Natural killer cell (primary cell): ENCODE results near the gene IRS2. TPM values are rescaled to one million over a fixed set of nuclear protein-coding genes. Genes with fewer than 3 reads are reported as not detected.

Experiments
- ATAC-seq, 3 donors: fragments of 150-1000 bp in 2 of 3; fragments of 200-7000 bp in 1 of 3; cut with Tn5 transposase; 1 replicate in 1 of 3; 2 replicates in 2 of 3; pipeline ENCODE4 v1.10.0; 2021; ENCODE audit warnings: mild to moderate bottlenecking in 2 of 3, moderate library complexity in 2 of 3
- DNase-seq, 2 donors: peaks; one replicate each; pipeline versions ENCODE4 v3.0.0 to v3.0.0-alpha.2; 2013 to 2021; ENCODE audit warnings: mixed read lengths in 1 of 2
- H3K27ac ChIP-seq: one replicate; pipeline ENCODE4 v1.5.1; 2013; ENCODE audit warnings: mild to moderate bottlenecking, low read length
- H3K27me3 ChIP-seq: one replicate; pipeline ENCODE4 v1.6.1; 2013; ENCODE audit warnings: low read length; ENCODE audit not compliant: control insufficient read depth, insufficient read depth
- H3K36me3 ChIP-seq: one replicate; pipeline ENCODE4 v1.6.1; 2013; ENCODE audit warnings: low read length; ENCODE audit not compliant: control insufficient read depth, insufficient read depth
- H3K4me1 ChIP-seq: one replicate; pipeline ENCODE4 v1.6.1; 2013; ENCODE audit warnings: low read length; ENCODE audit not compliant: control insufficient read depth, insufficient read depth
- H3K4me3 ChIP-seq: one replicate; pipeline ENCODE4 v1.5.1; 2013; ENCODE audit warnings: low read length
- H3K9me3 ChIP-seq: one replicate; pipeline ENCODE4 v1.6.1; 2013; ENCODE audit warnings: low read length; ENCODE audit not compliant: control insufficient read depth, insufficient read depth
- H3K27ac Mint-ChIP-seq, 2 donors: one replicate each; pipeline ENCODE4 v1.8.0; 2022; ENCODE audit warnings: mild to moderate bottlenecking in 2 of 2, mixed read lengths in 2 of 2, moderate library complexity in 1 of 2
- H3K27me3 Mint-ChIP-seq, 2 donors: one replicate each; pipeline ENCODE4 v1.8.0; 2022; ENCODE audit warnings: low read depth in 2 of 2, mixed read lengths in 2 of 2
- H3K36me3 Mint-ChIP-seq: one replicate; pipeline ENCODE4 v1.8.0; 2022; ENCODE audit warnings: mixed read lengths
- H3K4me1 Mint-ChIP-seq, 2 donors: one replicate each; pipeline ENCODE4 v1.8.0; 2022; ENCODE audit warnings: mixed read lengths in 2 of 2
- H3K4me3 Mint-ChIP-seq: one replicate; pipeline ENCODE4 v1.8.0; 2022; ENCODE audit warnings: mild to moderate bottlenecking, moderate library complexity, mixed read lengths
- H3K9me3 Mint-ChIP-seq, 2 donors: one replicate each; pipeline ENCODE4 v1.8.0; 2022; ENCODE audit warnings: mixed read lengths in 2 of 2
- CTCF ChIP-seq: fragments of 200-600 bp; IDR thresholded peaks from one replicate; pipeline ENCODE4 v1.8.0; 2022; ENCODE audit warnings: antibody characterized with exemption
- WGBS: methylation state at CpG from one replicate; pipeline ENCODE4 v1.1.7; 2013; ENCODE audit warnings: missing lambda C conversion rate; ENCODE audit not compliant: insufficient coverage; 5-methylcytosine and 5-hydroxymethylcytosine counted together
- intact Hi-C: fragments of 100-400 bp; cut with micrococcal nuclease; formaldehyde crosslinking; loops from one replicate; pipeline ENCODE4 v1.14.2; 2022
- total RNA-seq, 4 donors: library from RNA; stranded (reverse); fragments of 120-200 nt in 1 of 4; gene quantifications; one replicate each; pipeline versions ENCODE4 v1.2.3 to v1.2.4, GENCODE V29; 2013 to 2022

Gene IRS2
- total RNA-seq, 3 donors from 2014 or later (not counting 1 experiment from before 2014, with no cell fraction given), result 39.8 to 79.1 (median 60.9) TPM

- 100% methylated on average over 1 of the region's 1 CpG for WGBS
- peaks cover 45 to 56% of the 10 kb centered on the region in 2 donors for H3K4me1 Mint-ChIP-seq
Observed at GRCh38 chr13:109761695-109762094, 24.7 kb downstream of the IRS2 start.

GRCh38 chr13:109760951-109761350 is 25.4 kb downstream of the IRS2 start:
- Mint-ChIP-seq H3K4me3 (no peak overlapping the region), H3K27me3 (no peaks in the 10 kb centered on the region), H3K9me3 (no peaks in the 10 kb centered on the region), H3K36me3 (no peaks in the 10 kb centered on the region), H3K27ac (peak overlapping the region in 1 of 2 donors; percentile 33), H3K4me1 (peaks cover 45 to 53% of the 10 kb centered on the region in 2 donors)
- 80% methylated on average over 8 of the region's 8 CpGs for WGBS
- H3K27ac ChIP-seq, result no peak overlapping the region
- no peak for ATAC-seq
- DNase-seq, result no peak
- H3K27me3 ChIP-seq, result no peaks in the 10 kb centered on the region
- H3K36me3 ChIP-seq, result no peaks in the 10 kb centered on the region
- no peaks in the 10 kb centered on the region for H3K9me3 ChIP-seq
- H3K4me1 ChIP-seq, result peaks cover 16% of the 10 kb centered on the region
- intact Hi-C loops, result no loop called here
- H3K4me3 ChIP-seq, result no peak overlapping the region
- no peak for TF ChIP-seq CTCF

More at GRCh38 chr13:109761695-109762094, 24.7 kb downstream of the IRS2 start:
- Histone ChIP-seq H3K9me3 (no peaks in the 10 kb centered on the region), H3K27me3 (no peaks in the 10 kb centered on the region), H3K4me3 (no peak overlapping the region), H3K4me1 (peaks cover 16% of the 10 kb centered on the region), H3K27ac (no peak overlapping the region), H3K36me3 (no peaks in the 10 kb centered on the region)
- no peak for DNase-seq
- no peaks in the 10 kb centered on the region for H3K27me3 Mint-ChIP-seq
- ATAC-seq, result no peak
- intact Hi-C loops, result no loop called here
- no peak overlapping the region for H3K4me3 Mint-ChIP-seq
- H3K36me3 Mint-ChIP-seq, result no peaks in the 10 kb centered on the region
- TF ChIP-seq CTCF, result no peak
- no peaks in the 10 kb centered on the region for H3K9me3 Mint-ChIP-seq
- H3K27ac Mint-ChIP-seq, result no peak overlapping the region

- Histone ChIP-seq H3K36me3 (no peaks in the 10 kb centered on the region), H3K27me3 (no peaks in the 10 kb centered on the region), H3K4me1 (peaks cover 16% of the 10 kb centered on the region), H3K27ac (no peak overlapping the region), H3K9me3 (no peaks in the 10 kb centered on the region), H3K4me3 (no peak overlapping the region)
- H3K4me3 Mint-ChIP-seq, result no peak overlapping the region
- intact Hi-C loops, result no loop called here
- whole genome bisulfite sequencing, result 98% methylated on average over 7 of the region's 8 CpGs
- H3K27me3 Mint-ChIP-seq, result no peaks in the 10 kb centered on the region
- H3K4me1 Mint-ChIP-seq, result peaks cover 45 to 49% of the 10 kb centered on the region in 2 donors
- no peak for TF ChIP-seq CTCF
- ATAC-seq (no peak), DNase-seq (no peak)
- H3K27ac Mint-ChIP-seq, result no peak overlapping the region
- no peaks in the 10 kb centered on the region for H3K36me3 Mint-ChIP-seq
- no peaks in the 10 kb centered on the region for H3K9me3 Mint-ChIP-seq
Observed at GRCh38 chr13:109760402-109760801, 26.0 kb downstream of the IRS2 start.

- TF ChIP-seq CTCF, result no peak
- no peak overlapping the region for H3K4me3 ChIP-seq
- no peaks in the 10 kb centered on the region for H3K27me3 Mint-ChIP-seq
- DNase-seq (no peak), ATAC-seq (peak in 1 of 3 donors; percentile 17)
- peaks cover 12% of the 10 kb centered on the region for H3K4me1 ChIP-seq
- H3K4me3 Mint-ChIP-seq, result no peak overlapping the region
- WGBS, result 61% methylated on average over 3 of the region's 3 CpGs
- peaks cover 38 to 42% of the 10 kb centered on the region in 2 donors for H3K4me1 Mint-ChIP-seq
- H3K27ac ChIP-seq, result no peak overlapping the region
- H3K27ac Mint-ChIP-seq, result no peak overlapping the region
- no peaks in the 10 kb centered on the region for H3K9me3 Mint-ChIP-seq
- H3K27me3 ChIP-seq, result no peaks in the 10 kb centered on the region
- no peaks in the 10 kb centered on the region for H3K36me3 ChIP-seq
- intact Hi-C loops, result no loop called here
- no peaks in the 10 kb centered on the region for H3K9me3 ChIP-seq
- H3K36me3 Mint-ChIP-seq, result no peaks in the 10 kb centered on the region
Observed at GRCh38 chr13:109759609-109760008, 26.8 kb downstream of the IRS2 start.
